ENCODE results near the gene CD82. TPM values are rescaled to one million over a fixed set of nuclear protein-coding genes. Genes with fewer than 3 reads are reported as not detected.

CD82 gene
- total RNA-seq, 1 donor from 2014 or later: 8.8 TPM

DNA sequence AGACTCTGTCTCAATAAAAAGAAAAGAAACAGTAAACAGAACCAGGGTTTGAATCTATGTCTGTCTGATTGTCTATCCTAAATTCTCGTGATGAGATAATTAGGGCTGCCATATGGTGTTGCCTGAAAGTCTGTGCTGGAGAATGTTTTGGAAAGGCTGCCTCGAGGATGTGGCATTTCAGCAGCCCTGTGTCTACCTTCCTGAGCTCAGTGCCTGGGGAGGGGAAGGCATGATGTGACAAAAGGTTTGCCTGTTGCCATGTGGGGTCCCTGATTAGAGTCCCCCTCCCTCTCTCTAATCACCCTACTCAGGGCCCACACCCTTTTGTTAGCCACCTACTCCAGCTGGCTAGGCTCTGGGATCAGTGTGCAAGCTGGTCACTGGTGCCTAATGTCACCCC is 15.2 kb downstream of the CD82 start:
- Histone ChIP-seq H3K4me3 (no peak overlapping the region), H3K27ac (no peak overlapping the region), H3K9ac (no peak overlapping the region), H3K27me3 (no peaks in the 10 kb centered on the region), H3K9me3 (ENCODE audit: low read depth) (no peaks in the 10 kb centered on the region), H3K36me3 (no peaks in the 10 kb centered on the region), H3K79me2 (ENCODE audit: low read depth) (no peaks in the 10 kb centered on the region), H4K20me1 (ENCODE audit: low read depth) (no peaks in the 10 kb centered on the region), H3F3A (ENCODE audit: low read depth) (no peaks in the 10 kb centered on the region), H3K4me1 (peaks cover 23% of the 10 kb centered on the region), H2AFZ (replicated peaks) (no peak overlapping the region), H3K4me2 (no peak overlapping the region)
- H3K27ac Mint-ChIP-seq: no peak overlapping the region
- H3K4me1 Mint-ChIP-seq: peaks cover 29% of the 10 kb centered on the region
- peaks cover 12% of the 10 kb centered on the region for H3K27me3 Mint-ChIP-seq (ENCODE audit: insufficient read depth, low read depth)
- no peak overlapping the region for H3K4me3 Mint-ChIP-seq
- TF ChIP-seq, protein P1, sequence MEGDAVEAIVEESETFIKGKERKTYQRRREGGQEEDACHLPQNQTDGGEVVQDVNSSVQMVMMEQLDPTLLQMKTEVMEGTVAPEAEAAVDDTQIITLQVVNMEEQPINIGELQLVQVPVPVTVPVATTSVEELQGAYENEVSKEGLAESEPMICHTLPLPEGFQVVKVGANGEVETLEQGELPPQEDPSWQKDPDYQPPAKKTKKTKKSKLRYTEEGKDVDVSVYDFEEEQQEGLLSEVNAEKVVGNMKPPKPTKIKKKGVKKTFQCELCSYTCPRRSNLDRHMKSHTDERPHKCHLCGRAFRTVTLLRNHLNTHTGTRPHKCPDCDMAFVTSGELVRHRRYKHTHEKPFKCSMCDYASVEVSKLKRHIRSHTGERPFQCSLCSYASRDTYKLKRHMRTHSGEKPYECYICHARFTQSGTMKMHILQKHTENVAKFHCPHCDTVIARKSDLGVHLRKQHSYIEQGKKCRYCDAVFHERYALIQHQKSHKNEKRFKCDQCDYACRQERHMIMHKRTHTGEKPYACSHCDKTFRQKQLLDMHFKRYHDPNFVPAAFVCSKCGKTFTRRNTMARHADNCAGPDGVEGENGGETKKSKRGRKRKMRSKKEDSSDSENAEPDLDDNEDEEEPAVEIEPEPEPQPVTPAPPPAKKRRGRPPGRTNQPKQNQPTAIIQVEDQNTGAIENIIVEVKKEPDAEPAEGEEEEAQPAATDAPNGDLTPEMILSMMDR (IDR thresholded peaks at IDR 0.05): no peak
- TF ChIP-seq EZH2 (IDR thresholded peaks at IDR 0.05) (no peak), EZH2phosphoT487 (IDR thresholded peaks at IDR 0.05) (no peak)
- DNase-seq (ENCODE audit: low spot score): no peak
- H3K36me3 Mint-ChIP-seq: peaks cover 19% of the 10 kb centered on the region
- peaks cover 12% of the 10 kb centered on the region for H3K9me3 Mint-ChIP-seq

DNA sequence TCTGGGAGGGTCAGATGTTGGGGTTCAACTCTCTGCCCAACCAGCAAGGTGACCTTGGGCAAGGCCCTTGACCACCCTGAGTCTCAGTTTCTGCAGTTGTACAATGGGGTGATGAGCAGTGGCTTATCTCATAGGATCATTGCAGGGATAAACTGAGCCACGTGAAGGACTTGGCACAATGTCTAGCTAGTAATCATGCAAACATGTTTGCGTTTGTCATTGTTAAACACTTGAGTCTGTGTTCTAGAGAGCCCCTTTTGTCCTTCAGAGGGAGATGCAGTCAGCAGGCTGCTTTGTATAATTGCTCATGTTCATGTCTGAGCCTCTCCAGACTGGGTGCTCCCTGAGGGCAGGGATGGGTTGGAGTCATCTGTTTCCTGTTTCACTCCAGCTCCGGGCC is 15.8 kb downstream of the CD82 start:
- Histone ChIP-seq H3K9me3 (ENCODE audit: low read depth) (no peaks in the 10 kb centered on the region), H3K4me2 (no peak overlapping the region)
- peaks cover 19% of the 10 kb centered on the region for H3K36me3 Mint-ChIP-seq

DNA sequence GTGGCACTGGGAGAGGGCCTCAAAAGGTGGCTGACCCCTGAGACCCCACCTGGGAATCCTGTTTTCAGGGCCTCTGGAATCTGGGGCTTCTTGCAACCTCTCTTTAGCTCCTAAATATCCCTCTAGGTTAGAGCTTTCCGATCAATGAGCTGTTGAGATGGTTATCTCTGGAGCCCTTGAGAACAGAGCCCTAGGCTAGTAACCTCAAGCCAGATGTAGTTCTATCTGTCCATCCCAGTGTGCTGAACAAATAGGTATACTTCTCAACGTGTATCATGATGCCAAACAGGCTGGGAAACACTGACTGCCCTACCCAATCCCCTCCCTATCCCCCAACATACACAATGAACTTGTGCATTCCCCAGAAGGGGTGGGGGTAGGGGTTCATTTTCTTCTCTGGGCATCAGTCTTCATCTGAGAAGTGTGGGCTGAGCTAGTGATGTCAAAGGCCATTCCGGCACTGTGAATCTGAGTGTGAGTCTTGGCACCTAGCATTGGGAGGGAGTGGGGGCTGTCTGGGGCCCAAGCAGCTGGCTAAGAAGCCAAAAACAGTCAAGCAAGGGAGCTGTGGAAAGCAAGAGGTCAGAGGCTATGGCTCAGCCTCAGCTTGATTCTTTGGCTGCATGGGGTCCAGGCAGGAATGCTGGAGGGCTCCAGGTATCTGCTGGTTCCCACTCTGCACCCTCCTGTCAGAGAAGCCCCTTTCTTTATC is 17.3 kb downstream of the CD82 start:
- Histone ChIP-seq H3K4me2 (no peak overlapping the region), H3K4me1 (peaks cover 29% of the 10 kb centered on the region), H3K4me3 (no peak overlapping the region), H4K20me1 (ENCODE audit: low read depth) (no peaks in the 10 kb centered on the region), H3K36me3 (no peaks in the 10 kb centered on the region), H3F3A (ENCODE audit: low read depth) (no peaks in the 10 kb centered on the region), H3K79me2 (ENCODE audit: low read depth) (no peaks in the 10 kb centered on the region), H3K27ac (no peak overlapping the region), H3K9me3 (ENCODE audit: low read depth) (no peaks in the 10 kb centered on the region), H3K9ac (no peak overlapping the region), H3K27me3 (no peaks in the 10 kb centered on the region), H2AFZ (replicated peaks) (no peak overlapping the region)
- peaks cover 27% of the 10 kb centered on the region for H3K36me3 Mint-ChIP-seq
- H3K27me3 Mint-ChIP-seq (ENCODE audit: insufficient read depth, low read depth): peaks cover 12% of the 10 kb centered on the region
- H3K27ac Mint-ChIP-seq: no peak overlapping the region
- H3K4me3 Mint-ChIP-seq: no peak overlapping the region
- TF ChIP-seq EZH2 (IDR thresholded peaks at IDR 0.05): no peak
- TF ChIP-seq, protein P1 (IDR thresholded peaks at IDR 0.05): no peak
- TF ChIP-seq EZH2phosphoT487 (IDR thresholded peaks at IDR 0.05): no peak
- peaks cover 12% of the 10 kb centered on the region for H3K9me3 Mint-ChIP-seq
- H3K4me1 Mint-ChIP-seq: peaks cover 24% of the 10 kb centered on the region
- DNase-seq (ENCODE audit: low spot score): no peak

More for the DNA sequence above, 15.8 kb downstream of the CD82 start:
- DNase-seq (ENCODE audit: low spot score): no peak
- Histone ChIP-seq H3K9ac (no peak overlapping the region), H3K79me2 (ENCODE audit: low read depth) (no peaks in the 10 kb centered on the region), H2AFZ (replicated peaks) (no peak overlapping the region), H3K36me3 (no peaks in the 10 kb centered on the region), H4K20me1 (ENCODE audit: low read depth) (no peaks in the 10 kb centered on the region), H3K27me3 (no peaks in the 10 kb centered on the region), H3K4me3 (no peak overlapping the region), H3K27ac (no peak overlapping the region), H3K4me1 (peaks cover 23% of the 10 kb centered on the region), H3F3A (ENCODE audit: low read depth) (no peaks in the 10 kb centered on the region)
- H3K27me3 Mint-ChIP-seq (ENCODE audit: insufficient read depth, low read depth): peaks cover 12% of the 10 kb centered on the region
- H3K4me3 Mint-ChIP-seq: no peak overlapping the region
- H3K27ac Mint-ChIP-seq: no peak overlapping the region
- no peak for TF ChIP-seq EZH2phosphoT487 (IDR thresholded peaks at IDR 0.05)
- H3K9me3 Mint-ChIP-seq: peaks cover 12% of the 10 kb centered on the region
- H3K4me1 Mint-ChIP-seq: peaks cover 24% of the 10 kb centered on the region

DNA sequence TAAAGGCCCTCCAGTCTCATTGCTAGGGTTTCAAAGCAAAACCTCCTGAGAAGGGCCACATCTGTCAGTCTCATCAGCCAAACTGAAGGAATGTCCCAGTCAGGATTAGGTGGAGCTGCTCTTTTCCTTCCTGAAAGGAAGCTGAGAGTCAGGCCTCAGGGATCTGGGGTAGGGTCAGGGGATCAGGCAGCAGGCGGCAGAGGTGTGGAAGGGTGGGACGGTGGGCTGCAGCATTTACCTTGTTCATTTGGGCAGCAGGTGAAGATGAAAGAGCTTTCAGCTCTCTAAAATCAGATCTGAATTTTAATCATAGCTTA is 17.8 kb downstream of the CD82 start:
- H3K4me1 Mint-ChIP-seq: peaks cover 19% of the 10 kb centered on the region
- no peaks in the 10 kb centered on the region for H4K20me1 ChIP-seq (ENCODE audit: low read depth)
- no peaks in the 10 kb centered on the region for H3K9me3 ChIP-seq (ENCODE audit: low read depth)
- DNase-seq (ENCODE audit: low spot score): no peak
- H3K9ac ChIP-seq: no peak overlapping the region
- H3K4me3 ChIP-seq: no peak overlapping the region
- peaks cover 11% of the 10 kb centered on the region for H3K27me3 Mint-ChIP-seq (ENCODE audit: insufficient read depth, low read depth)
- H3K4me1 ChIP-seq: peaks cover 27% of the 10 kb centered on the region
- H3K9me3 Mint-ChIP-seq: peaks cover 12% of the 10 kb centered on the region
- no peaks in the 10 kb centered on the region for H3F3A ChIP-seq (ENCODE audit: low read depth)
- H3K36me3 Mint-ChIP-seq: peaks cover 28% of the 10 kb centered on the region
- no peak overlapping the region for H3K27ac Mint-ChIP-seq
- H2AFZ ChIP-seq (replicated peaks): no peak overlapping the region
- no peak overlapping the region for H3K27ac ChIP-seq
- H3K36me3 ChIP-seq: no peaks in the 10 kb centered on the region
- TF ChIP-seq, protein P1 (IDR thresholded peaks at IDR 0.05): no peak
- TF ChIP-seq EZH2 (IDR thresholded peaks at IDR 0.05) (no peak), EZH2phosphoT487 (IDR thresholded peaks at IDR 0.05) (no peak)
- H3K27me3 ChIP-seq: no peaks in the 10 kb centered on the region
- H3K4me3 Mint-ChIP-seq: no peak overlapping the region
- H3K79me2 ChIP-seq (ENCODE audit: low read depth): no peaks in the 10 kb centered on the region
- no peak overlapping the region for H3K4me2 ChIP-seq
